Fibroblast of skin of back (primary cell): ENCODE data around the gene TRDN.
"Not testable (repeated sequence)": the region's sequence is repeated elsewhere in the genome, so short reads cannot be mapped to it uniquely, and the experiment has no call there.

Experiments used
- DNase-seq: peaks from one replicate; pipeline ENCODE4 v3.0.0-alpha.2; 2013

The TRDN gene

DNA sequence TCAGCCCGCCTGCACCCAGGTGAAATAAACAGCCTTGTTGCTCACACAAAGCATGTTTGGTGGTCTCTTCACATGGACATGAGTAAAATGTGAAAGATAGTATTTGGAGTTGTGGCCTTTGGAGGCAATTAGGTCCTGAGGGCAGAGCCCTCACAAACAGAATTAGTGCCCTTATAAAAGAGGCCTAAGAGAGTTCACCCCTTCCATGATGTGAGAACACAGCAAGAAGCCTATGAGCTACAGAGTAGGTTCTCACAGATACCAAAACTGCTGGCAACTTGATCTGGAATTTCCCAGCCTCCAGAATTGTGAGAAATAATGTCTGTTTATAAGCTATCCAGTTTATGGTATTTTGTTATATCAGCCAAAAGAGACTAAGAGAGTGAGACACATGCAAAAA lies 74.5 kb downstream of the TRDN start:
- DNase-seq: no peak

- not testable (repeated sequence) for DNase-seq
Observed at GRCh38 chr6:123559816-123560215, 76.9 kb downstream of the TRDN start.

DNA sequence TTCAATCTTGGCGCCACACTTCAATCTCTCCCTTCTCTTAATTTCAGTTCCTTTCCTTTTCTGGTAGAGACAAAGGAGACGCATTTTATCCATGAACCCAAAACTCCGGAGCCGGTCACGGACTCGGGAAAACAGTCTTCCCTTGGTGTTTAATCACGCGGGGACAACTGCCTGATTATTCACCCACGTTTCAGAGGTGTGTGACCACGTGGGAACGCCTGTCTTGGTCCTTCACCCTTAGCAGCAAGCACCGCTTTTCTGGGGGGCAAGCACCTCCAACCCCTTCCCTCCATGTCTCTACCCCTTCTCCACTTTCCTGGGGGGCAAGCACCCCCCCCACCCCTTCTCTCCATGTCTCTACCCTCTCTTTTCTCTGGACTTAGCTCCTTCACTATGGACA lies 79.3 kb downstream of the TRDN start:
- not testable (repeated sequence) for DNase-seq

DNA sequence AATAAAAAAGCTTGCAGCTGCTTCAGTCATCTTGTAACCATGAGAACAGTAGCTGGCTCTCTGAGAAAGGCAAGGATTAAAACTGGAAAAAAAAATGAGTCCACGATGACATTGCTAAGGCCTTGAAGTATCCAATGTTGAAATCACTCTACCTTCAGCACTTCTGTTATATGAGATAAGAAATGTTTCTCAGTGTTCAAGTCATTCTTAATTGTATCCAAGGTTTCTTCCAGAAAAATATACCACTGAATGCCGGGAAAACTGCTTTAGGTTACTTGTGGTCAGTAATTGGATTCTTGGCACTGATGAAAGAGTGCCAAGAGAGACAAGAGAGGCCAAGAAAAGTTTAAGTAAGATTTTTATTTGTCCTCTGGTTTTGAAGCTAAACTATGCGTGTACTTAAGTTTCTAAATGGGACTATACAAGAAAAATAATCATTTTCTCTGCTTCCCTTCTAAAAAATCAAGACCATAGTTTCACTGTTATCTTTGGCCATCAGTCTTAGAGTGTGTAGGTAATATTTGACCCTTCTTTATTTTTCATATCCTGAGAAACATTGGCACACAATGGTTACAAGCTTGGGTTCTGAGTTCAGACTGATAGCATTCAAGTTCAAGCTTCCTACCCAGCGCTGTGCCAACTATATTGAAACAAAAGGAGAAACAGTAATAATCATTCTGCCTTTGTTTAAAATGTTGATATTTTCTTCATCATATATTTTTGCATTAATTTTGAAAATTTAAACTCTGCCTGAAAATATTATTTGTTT lies 84.6 kb downstream of the TRDN start:
- no peak for DNase-seq

DNA sequence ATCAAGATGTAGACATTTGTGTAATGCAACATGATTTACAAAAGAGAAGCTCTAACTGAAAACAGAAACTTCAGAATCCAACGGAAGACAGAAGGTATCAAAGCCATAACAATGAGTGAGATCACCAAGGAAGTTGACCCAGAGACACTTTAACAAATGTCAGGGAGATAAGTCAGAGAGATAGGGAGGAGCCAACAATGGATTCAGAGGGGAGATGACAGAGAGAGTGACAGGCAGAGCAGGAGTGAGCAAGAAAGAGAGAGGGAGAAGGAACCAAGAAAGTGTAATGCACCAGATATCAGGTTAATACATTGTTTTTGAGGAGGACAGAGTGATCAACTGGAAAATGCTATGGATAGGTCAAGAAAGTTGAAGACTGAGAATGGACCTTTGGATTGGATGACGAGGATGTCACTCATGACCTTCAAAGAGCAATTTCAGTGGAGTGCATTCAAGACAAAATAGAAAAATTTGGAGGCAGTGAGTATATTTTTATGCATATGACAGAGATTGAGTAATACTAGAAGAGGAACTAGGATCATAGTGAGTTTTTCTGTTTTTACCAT lies 86.6 kb downstream of the TRDN start:
- DNase-seq: peak; percentile 0

GRCh38 chr6:123549476-123549875 lies 87.3 kb downstream of the TRDN start:
- DNase-seq: no peak

DNA sequence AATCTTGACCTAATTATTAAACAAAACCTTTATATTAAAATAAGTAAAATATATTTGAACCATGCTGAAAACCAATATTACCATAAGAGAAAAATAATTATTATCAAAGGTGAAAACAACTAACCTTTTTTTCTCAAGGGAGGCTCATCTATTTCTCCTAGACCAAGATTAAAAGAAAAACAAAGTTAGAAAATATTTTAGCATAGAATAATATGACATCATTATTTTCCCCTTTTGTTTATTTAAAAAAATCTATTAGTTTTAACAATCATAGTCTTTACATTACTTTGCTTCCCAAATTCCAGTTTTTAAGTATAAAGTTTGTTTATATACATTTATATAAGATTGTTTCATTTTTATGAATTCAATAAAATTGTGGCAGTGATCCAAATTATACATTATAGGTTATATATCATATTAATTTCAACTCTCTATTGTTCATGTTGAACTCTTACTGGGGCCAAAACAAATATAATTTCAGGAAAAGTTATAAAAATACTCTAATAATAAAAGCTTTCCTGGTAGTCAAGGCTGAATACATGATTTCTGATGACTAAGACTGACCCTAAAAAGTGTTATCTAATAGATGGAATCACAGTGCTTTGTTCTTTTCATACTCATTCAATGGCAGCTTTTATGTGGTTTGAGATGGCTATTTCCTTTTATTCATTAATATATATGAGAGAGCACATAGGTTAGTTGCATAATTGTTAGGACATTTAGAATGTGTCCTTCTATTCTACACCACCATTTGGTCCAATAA lies 89.4 kb downstream of the TRDN start:
- DNase-seq: no peak

DNA sequence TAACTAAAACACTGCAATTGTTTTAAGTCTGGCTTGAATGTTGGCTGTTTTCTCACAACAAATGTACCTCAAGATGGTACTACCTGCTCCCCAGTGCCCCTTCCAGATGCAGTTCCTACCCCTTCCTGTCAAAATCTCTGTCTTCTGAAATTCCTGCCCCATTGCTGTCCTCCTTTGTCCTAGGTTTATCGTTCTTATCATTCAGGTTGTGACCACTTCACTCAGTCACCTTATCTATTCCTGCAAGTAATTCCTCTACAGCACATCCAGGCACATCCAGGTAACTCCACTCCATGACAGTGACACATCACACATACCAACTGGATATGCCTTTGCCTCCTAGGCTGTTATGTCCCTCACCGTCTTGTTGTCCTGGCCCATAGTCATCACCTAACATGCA lies 90.2 kb downstream of the TRDN start:
- no peak for DNase-seq

- no peak for DNase-seq
Observed at GRCh38 chr6:123541462-123541861, 95.3 kb downstream of the TRDN start.

GRCh38 chr6:123533862-123534648 lies 102.7 kb downstream of the TRDN start:
- DNase-seq: no peak

DNA sequence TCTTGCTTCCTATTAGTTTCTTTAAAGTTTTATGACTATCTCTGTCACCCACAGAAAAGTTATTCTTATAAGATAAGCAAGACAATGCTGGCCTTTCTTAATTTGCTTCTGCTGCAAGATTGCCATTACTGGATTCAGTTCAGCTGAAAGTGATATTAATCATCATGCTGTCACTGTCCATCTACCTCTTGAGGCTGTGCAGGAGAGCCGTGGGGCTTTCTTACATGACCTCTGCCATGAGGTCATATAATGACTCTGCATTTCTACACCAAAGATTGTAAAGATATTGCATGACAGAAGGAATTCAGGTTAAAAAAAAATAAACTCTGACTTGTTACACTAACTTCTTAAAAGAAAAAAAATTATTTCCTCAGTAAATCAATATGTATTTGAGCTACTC lies 106.9 kb downstream of the TRDN start:
- peak; percentile 1 for DNase-seq

- DNase-seq: no peak
Observed at GRCh38 chr6:123529058-123529457, 107.7 kb downstream of the TRDN start.

GRCh38 chr6:123527406-123527805 lies 109.3 kb downstream of the TRDN start:
- DNase-seq: peak; percentile 8

- no peak for DNase-seq
Observed at GRCh38 chr6:123526128-123526527, 110.6 kb downstream of the TRDN start.

GRCh38 chr6:123524781-123525180 lies 112.0 kb downstream of the TRDN start:
- no peak for DNase-seq

GRCh38 chr6:123520217-123520616 lies 116.5 kb downstream of the TRDN start:
- peak; percentile 8 for DNase-seq

- no peak for DNase-seq
Observed at GRCh38 chr6:123519189-123519505, 117.6 kb downstream of the TRDN start.

DNA sequence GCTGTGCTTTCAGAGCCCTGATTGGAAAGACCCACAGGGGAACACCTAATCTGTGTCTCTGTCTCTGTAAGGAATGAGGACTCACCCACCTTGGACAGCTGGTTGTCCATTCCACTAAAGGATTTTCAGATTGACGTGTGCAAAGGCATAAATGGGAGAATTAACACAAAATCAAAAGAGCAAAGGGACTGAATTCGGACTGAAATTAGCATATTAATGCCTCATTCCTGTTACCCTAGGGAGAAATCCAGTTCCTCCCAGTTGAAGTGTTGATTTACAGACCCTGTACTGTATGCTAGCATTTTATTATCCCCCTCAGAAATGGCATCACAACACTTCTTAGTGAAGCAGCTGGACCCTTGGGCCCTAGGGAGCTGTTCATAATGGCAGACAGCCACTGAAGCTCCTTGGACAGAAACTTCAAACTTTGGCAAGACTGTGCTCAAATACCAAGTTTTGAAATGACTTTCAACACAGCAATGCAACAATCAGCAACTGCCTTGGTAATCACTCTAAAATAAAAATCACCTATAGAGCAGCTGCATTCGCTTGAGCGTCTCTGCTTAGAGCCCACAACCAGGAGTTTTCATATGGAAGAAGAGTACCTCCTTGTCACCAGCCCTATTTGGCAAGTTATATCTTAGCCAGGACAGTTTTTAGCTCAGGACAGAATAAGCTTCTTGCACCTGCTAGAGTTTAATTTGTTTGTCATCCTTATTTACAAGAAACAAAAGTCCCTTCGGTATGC lies 118.1 kb downstream of the TRDN start:
- DNase-seq: no peak

GRCh38 chr6:123515715-123516114 lies 121.0 kb downstream of the TRDN start:
- no peak for DNase-seq

- DNase-seq: no peak
Observed at GRCh38 chr6:123509112-123509511, 127.6 kb downstream of the TRDN start.

DNA sequence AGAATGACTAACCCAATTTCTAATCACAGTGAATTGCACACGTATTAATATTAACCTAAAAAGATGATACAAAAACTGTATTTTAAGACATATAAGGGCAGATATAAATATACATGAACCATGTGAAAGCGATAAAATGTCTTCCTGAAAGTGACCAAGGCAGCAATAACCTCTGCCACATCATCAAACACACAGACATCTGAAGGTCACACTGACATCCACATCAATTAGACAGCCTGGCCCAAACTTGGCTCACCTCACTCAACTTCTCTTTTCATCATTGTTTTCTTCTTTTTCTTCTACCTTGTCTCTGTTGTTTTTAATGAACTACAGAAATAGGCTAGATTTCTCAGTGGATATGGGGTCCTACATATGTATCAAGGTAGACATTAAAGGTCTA lies 128.5 kb downstream of the TRDN start:
- DNase-seq: no peak

- DNase-seq: no peak
Observed at GRCh38 chr6:123507582-123507981, 129.2 kb downstream of the TRDN start.
